Muscle layer of duodenum (tissue), 2 donors: ENCODE measurements around the gene RAD1.
"Not testable (repeated sequence)": the region's sequence is repeated elsewhere in the genome, so short reads cannot be mapped to it uniquely, and the experiment has no call there.

Experiments
- H3K27ac ChIP-seq: one replicate; pipeline ENCODE4 v1.7.0; 2013; ENCODE audit warnings: mild to moderate bottlenecking, low read length
- H3K27me3 ChIP-seq: one replicate; pipeline ENCODE4 v1.7.0; 2013; ENCODE audit warnings: low read depth, mild to moderate bottlenecking, control low read depth, low read length
- H3K36me3 ChIP-seq, 2 donors: one replicate each; pipeline ENCODE4 v1.7.0; 2013; ENCODE audit warnings: low read length in 2 of 2, control low read depth in 1 of 2, mild to moderate bottlenecking in 1 of 2; ENCODE audit not compliant: insufficient read depth in 2 of 2, control insufficient read depth in 1 of 2
- H3K4me1 ChIP-seq, 2 donors: one replicate each; pipeline ENCODE4 v1.7.0; 2013; ENCODE audit warnings: low read length in 2 of 2, mild to moderate bottlenecking in 2 of 2, control low read depth in 1 of 2, moderate library complexity in 1 of 2; ENCODE audit not compliant: insufficient read depth in 2 of 2, control insufficient read depth in 1 of 2
- H3K4me3 ChIP-seq, 2 donors: one replicate each; pipeline ENCODE4 v1.7.0; 2013; ENCODE audit warnings: low read length in 2 of 2, low read depth in 1 of 2, mild to moderate bottlenecking in 1 of 2
- H3K9me3 ChIP-seq, 2 donors: one replicate each; pipeline ENCODE4 v1.7.0; 2013; ENCODE audit warnings: low read length in 2 of 2, control low read depth in 1 of 2, mild to moderate bottlenecking in 1 of 2; ENCODE audit not compliant: control insufficient read depth in 1 of 2
- donor health status: healthy.

RAD1 gene

DNA sequence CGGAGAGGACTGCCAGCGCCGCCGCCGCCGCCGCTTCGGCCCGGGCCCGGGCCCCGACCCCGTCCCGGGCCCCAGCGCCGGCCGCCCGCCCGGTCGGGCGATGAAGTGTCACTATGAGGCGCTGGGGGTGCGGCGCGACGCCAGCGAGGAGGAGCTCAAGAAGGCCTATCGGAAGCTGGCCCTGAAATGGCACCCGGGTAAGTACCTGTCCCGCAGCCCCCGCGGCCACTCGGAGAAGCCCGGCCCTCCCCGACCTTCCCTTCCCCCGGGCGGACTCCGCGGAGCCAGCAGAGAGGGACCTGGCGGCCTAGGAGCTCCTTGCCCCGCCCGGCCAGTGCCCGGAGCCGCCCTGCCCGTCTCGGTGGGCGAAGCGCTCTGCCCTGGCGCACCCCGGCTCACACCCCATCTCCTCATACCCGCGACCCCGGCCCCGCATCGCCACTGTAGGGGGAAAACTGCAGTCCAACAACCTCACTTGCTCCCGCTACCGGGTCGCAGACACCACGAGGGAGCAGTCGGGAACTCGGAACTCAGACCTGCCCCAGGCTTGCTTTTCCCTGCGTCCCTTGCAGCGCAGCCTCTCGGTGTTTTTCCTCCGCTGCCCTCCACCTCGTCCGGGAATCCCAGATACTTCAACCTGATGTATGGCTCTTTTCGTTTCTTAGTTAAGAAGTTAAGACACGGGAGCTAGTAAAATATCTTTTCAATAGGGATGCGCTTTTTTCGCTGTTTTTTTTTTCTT is 14.6 kb upstream of the RAD1 start:
- Histone ChIP-seq H3K4me3 (peak overlapping the region; percentile 77 to 78), H3K27ac (peak overlapping the region; percentile 76), H3K9me3 (no peaks in the 10 kb centered on the region), H3K4me1 (peaks cover 7 to 11% of the 10 kb centered on the region in 2 donors), H3K36me3 (peaks cover 7 to 21% of the 10 kb centered on the region in 2 donors), H3K27me3 (no peaks in the 10 kb centered on the region)

DNA sequence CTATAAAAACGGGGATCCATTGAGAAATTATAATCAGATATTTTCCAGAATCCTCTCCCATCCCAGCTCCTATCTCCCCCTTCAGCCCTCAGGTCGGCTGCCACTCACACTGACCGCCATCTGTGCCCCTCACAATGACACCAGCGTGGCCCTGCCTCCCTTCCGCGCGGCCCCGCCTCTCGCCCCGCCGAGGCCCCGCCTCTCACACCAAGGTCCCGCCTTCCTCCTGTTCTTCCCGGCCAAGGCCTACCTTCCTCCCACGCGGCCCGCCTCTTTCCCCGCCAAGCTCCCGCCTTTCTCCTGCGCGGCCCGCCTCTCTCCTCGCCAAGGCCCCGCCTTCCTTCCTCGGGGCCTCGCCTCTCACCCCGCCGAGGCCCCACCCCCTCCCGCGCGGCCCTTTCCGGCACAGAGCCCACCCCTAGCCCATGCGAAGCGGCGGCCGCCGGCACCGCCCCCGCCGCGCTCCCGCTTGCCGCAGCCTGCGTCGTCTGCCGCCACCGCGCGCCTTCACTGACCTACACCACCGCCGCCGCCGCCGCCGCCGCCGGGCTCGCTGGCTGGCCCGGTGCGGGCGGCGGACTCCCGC is 13.9 kb upstream of the RAD1 start, which contains the start of gene DNAJC21:
Gene DNAJC21, plus strand, starts transcription at position 426 of the 586 bp plus-strand sequence. CDS start 261 bp downstream, outside the sequence.
- Histone ChIP-seq H3K4me1 (peaks cover 7 to 11% of the 10 kb centered on the region in 2 donors), H3K4me3 (peak within 1 kb of the TSS; percentile 77 to 78), H3K9me3 (no peaks in the 10 kb centered on the region), H3K36me3 (peaks cover 11 to 27% of the 10 kb centered on the region in 2 donors), H3K27me3 (no peaks in the 10 kb centered on the region), H3K27ac (peak within 1 kb of the TSS; percentile 76)

DNA sequence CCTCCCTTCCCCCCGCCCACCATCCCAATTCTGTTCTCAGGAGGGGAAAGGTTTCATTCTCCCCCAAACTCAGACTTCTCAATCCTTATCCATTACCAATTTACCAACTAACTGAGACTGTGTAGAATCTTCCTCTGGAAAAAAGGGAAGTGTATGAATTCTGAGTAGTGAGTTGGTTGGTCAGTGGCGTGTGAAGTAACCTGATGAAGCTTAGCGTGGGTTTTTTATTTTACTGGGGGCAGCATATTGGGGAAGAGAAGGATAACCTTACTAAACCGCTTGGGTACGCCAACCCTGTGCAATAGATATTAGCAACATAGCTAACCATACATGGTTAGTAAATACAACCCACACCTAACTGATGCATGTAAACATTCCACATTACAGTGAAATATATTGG is 13.0 kb upstream of the RAD1 start:
- H3K4me3 ChIP-seq, result no peak overlapping the region
- H3K4me1 ChIP-seq, result peaks cover 7 to 14% of the 10 kb centered on the region in 2 donors
- no peak overlapping the region for H3K27ac ChIP-seq
- peaks cover 15 to 34% of the 10 kb centered on the region in 2 donors for H3K36me3 ChIP-seq
- H3K9me3 ChIP-seq, result no peaks in the 10 kb centered on the region
- H3K27me3 ChIP-seq, result no peaks in the 10 kb centered on the region

DNA sequence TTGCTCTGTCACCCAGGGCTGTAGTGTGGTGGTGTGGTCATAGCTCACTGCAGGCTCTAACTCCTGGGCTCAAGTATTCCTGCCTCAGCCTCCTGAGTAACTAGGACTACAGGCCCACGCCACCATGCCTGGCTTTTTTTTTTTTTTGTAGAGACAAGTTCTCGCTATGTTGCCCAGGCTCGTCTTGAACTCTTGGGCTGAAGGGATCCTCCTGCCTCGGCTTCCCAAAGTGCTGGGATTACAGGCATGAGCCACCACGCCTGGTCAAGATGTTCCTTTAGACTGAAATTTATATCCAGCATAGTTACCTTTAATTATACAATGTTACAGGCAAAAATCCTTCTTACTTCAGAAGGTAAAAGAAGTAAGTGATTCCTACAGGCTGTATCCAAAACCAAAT is 12.5 kb upstream of the RAD1 start:
- H3K4me1 ChIP-seq, result peaks cover 7 to 14% of the 10 kb centered on the region in 2 donors
- H3K27ac ChIP-seq, result no peak overlapping the region
- no peak overlapping the region for H3K4me3 ChIP-seq
- H3K27me3 ChIP-seq, result no peaks in the 10 kb centered on the region
- H3K36me3 ChIP-seq, result peaks cover 19 to 38% of the 10 kb centered on the region in 2 donors
- H3K9me3 ChIP-seq, result no peaks in the 10 kb centered on the region

DNA sequence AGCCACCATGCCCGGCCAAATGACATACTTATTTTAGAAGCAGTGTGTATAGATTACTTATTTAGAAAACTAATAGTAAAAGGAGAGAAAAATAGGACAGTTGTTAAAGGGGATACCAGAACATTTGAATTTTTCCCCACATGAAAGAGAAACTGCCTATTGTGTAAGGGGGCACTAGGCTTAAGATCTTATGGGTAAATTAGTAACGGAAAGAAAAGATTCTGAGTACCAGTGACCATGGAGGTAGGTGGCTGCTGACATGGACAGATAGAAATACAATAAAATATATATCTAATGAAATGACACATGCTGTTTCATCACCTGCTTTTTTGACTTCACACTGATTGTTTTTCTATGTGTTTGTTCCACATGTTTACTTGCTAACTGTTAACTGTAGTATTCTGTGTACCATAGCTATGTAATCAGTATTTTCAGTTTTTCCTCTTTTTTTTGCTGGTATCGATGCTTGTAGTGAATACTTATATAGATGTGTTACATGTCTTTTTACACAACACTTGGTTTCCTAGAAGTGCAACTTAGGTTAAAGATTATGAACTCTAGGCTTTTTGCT is 11.1 kb upstream of the RAD1 start:
- peaks cover 28 to 43% of the 10 kb centered on the region in 2 donors for H3K36me3 ChIP-seq
- H3K9me3 ChIP-seq, result no peaks in the 10 kb centered on the region
- H3K4me3 ChIP-seq, result no peak overlapping the region
- H3K27me3 ChIP-seq, result no peaks in the 10 kb centered on the region
- no peak overlapping the region for H3K27ac ChIP-seq
- peaks cover 7 to 14% of the 10 kb centered on the region in 2 donors for H3K4me1 ChIP-seq

DNA sequence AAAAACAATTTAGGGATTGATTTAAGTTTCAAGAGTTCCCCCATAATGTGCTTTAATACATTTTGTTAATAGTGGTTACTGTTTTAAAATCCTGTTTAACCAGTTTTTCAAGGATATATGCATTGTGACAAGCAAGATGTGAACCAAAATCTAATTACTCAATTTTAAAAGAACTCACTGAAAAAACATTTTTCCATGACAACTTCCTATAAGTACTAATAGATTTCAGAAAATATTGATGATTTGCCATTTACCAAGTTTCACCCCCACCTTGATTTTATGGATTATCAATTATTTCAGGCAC is 9.1 kb upstream of the RAD1 start:
- Histone ChIP-seq H3K4me3 (no peak overlapping the region), H3K27me3 (no peaks in the 10 kb centered on the region), H3K27ac (no peak overlapping the region), H3K9me3 (no peaks in the 10 kb centered on the region), H3K36me3 (peaks cover 36 to 56% of the 10 kb centered on the region in 2 donors), H3K4me1 (peaks cover 0 to 8% of the 10 kb centered on the region in 2 donors)

DNA sequence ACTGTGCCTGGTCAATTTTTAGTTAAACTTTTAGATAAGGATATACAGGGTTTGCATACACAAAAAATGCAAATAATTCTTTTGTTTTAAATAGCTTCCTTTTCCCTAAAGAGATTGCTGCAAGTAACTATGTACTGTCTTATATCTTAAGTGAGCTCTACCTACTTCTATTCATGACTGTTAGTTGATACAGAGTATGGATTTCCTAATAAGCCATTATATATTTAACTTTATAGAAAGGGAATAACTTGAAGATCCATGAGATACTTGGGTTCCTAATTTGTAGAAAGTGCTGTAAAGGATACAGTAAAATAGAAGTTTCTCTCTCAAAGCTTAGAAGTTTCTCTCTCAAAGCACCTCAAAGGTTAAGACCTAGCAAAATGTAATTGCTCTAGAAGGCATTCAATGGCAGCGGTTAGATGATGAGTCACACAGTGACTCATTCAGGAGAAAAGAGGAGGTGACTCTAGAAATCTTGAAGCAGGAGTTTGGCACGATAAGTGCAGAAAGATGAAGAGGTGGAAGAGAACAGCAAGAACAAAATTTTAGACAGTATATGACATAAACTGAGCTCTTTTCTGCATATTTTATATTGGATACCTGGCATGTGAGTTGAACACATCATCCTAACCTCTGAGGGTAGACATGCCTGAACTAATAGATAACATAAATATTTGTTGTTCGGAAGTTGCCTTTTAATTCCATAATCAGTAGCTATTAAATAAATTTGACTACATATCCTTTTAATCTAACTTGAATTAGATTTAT is 8.6 kb upstream of the RAD1 start:
- Histone ChIP-seq H3K4me3 (no peak overlapping the region), H3K27me3 (no peaks in the 10 kb centered on the region), H3K4me1 (peaks cover 0 to 8% of the 10 kb centered on the region in 2 donors), H3K36me3 (peaks cover 36 to 56% of the 10 kb centered on the region in 2 donors), H3K9me3 (no peaks in the 10 kb centered on the region), H3K27ac (peak overlapping the region; percentile 1)

DNA sequence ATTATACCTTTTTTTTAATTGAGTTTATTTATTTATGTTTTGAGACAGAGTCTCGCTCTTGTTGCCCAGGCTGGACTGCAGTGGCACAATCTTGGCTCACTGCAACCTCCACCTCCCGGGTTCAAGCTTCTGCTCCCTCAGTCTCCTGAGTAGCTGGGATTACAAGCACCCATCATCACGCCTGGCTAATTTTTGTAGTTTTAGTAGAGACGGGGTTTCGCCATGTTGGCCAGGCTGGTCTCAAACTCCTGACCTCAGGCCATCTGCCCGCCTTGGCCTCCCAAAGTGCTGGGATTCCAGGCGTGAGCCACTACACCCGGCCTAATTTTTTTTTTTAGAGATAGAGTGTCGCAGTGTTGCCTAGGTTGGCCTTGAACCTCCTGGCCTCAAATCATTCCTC is 8.0 kb upstream of the RAD1 start:
- Histone ChIP-seq H3K36me3 (peaks cover 36 to 56% of the 10 kb centered on the region in 2 donors), H3K27ac (peak overlapping the region; percentile 1)
- not testable (repeated sequence) for H3K27me3 ChIP-seq, H3K4me3 ChIP-seq, H3K4me1 ChIP-seq, H3K9me3 ChIP-seq

DNA sequence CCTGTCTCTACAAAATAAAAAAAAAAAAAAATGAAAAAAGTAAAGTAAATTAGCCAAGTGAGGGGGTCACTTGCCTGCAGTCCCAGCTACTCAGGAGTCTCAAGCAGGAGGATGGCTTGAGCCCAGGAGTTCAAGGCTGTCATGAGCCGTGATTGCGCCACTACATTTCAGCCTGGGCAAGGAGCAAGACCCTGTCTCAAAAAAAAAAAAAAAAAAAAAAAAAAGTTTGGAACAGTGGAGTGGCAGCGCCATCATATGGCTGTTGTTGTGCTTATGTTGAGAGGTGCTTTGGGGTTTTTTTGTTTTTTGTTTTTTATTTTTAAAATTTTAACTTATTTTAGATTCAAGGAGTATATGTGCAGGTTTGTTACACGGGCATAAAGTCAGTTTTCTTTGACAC is 3.8 kb upstream of the RAD1 start:
- H3K9me3 ChIP-seq, result no peaks in the 10 kb centered on the region
- H3K4me1 ChIP-seq, result peaks cover 17 to 26% of the 10 kb centered on the region in 2 donors
- H3K27me3 ChIP-seq, result no peaks in the 10 kb centered on the region
- H3K36me3 ChIP-seq, result peaks cover 25 to 29% of the 10 kb centered on the region in 2 donors
- H3K4me3 ChIP-seq, result no peak overlapping the region
- H3K27ac ChIP-seq, result no peak overlapping the region

DNA sequence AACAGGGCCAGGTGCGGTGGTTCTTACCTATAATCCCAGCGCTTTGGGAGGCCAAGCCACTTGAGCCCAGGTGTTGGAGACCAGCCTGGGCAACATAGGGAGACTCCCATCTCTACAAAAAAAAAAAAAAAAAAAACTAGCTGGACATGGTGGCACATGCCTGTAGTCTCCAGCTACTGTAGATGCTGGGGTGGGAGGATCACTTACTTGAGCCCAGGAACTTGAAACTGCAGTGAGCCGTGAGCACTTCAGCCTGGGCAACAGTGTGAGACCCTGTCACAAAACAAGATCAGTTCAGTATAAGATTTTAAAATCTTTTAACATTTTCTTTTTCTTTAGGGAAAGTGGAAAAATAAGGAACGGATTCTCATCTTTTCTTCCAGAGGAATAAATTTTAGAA is 2.7 kb upstream of the RAD1 start:
- H3K9me3 ChIP-seq, result no peaks in the 10 kb centered on the region
- H3K36me3 ChIP-seq, result peaks cover 19 to 21% of the 10 kb centered on the region in 2 donors
- H3K4me3 ChIP-seq, result no peak overlapping the region
- peaks cover 20 to 37% of the 10 kb centered on the region in 2 donors for H3K4me1 ChIP-seq
- H3K27me3 ChIP-seq, result no peaks in the 10 kb centered on the region
- H3K27ac ChIP-seq, result no peak overlapping the region

DNA sequence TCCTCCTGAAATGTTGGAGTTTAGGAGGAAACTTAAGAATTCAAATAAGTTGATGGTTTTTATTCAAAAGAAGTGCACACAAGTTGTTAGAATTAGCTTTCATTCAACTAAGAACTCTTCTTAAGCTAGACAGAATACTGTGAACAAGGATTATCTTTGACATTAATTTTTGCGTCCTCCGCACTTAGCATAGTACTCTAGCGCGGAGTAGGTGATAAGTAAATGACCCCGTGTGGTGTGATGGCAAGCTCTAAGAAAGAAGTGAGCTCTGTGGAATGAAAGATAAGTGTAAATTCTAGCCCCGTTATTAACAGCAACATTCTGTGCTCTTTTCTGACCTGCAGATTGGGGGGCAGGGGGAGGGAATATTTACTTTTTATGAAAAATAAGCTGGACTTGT is 1.2 kb upstream of the RAD1 start:
- Histone ChIP-seq H3K27me3 (no peaks in the 10 kb centered on the region), H3K9me3 (no peaks in the 10 kb centered on the region), H3K4me1 (peaks cover 21 to 38% of the 10 kb centered on the region in 2 donors), H3K4me3 (peak overlapping the region; percentile 98 to 99), H3K27ac (peak overlapping the region; percentile 92), H3K36me3 (peaks cover 15 to 22% of the 10 kb centered on the region in 2 donors)
